GM23338 (cell line): Measurements from ENCODE around the gene SASH1. TPM values are rescaled to one million over a fixed set of nuclear protein-coding genes. Genes with fewer than 3 reads are reported as not detected.

Experiments used
- ATAC-seq: fragments of 200-7000 bp; cut with Tn5 transposase; 3 replicates; pipeline ENCODE4 v1.9.1; 2020
- DNase-seq: peaks from one replicate; pipeline ENCODE4 v3.0.0-alpha.2; 2015; ENCODE audit warnings: low spot score
- H2AFZ ChIP-seq: fragments of 200-600 bp; sonication (generic); 2 replicates; pipeline ENCODE4 v1.8.0; 2016; ENCODE audit warnings: antibody characterized with exemption, mild to moderate bottlenecking, moderate library complexity
- H3F3A ChIP-seq: fragments of 200-600 bp; sonication (generic); replicated peaks from 2 replicates; pipeline ENCODE4 v1.8.0; 2017; ENCODE audit warnings: antibody characterized with exemption, mixed run types, low read depth
- H3K27ac ChIP-seq: fragments of 200-600 bp; sonication (generic); 2 replicates; pipeline ENCODE4 v1.6.1; 2016; ENCODE audit warnings: low read depth
- H3K27me3 ChIP-seq: fragments of 200-600 bp; sonication (generic); 2 replicates; pipeline ENCODE4 v1.8.0; 2016; ENCODE audit warnings: mild to moderate bottlenecking, mixed run types, moderate library complexity; ENCODE audit not compliant: insufficient read depth
- H3K36me3 ChIP-seq: fragments of 200-600 bp; sonication (generic); 2 replicates; pipeline ENCODE4 v1.8.0; 2016; ENCODE audit warnings: mild to moderate bottlenecking; ENCODE audit not compliant: insufficient read depth
- H3K4me1 ChIP-seq: fragments of 200-600 bp; sonication (generic); 2 replicates; pipeline ENCODE4 v1.8.0; 2016; ENCODE audit warnings: mild to moderate bottlenecking, moderate library complexity; ENCODE audit not compliant: insufficient read depth
- H3K4me2 ChIP-seq: fragments of 200-600 bp; sonication (generic); 2 replicates; pipeline ENCODE4 v1.7.1; 2017; ENCODE audit warnings: mixed run types
- H3K4me3 ChIP-seq: fragments of 200-600 bp; sonication (generic); 2 replicates; pipeline ENCODE4 v1.6.1; 2016; ENCODE audit warnings: mixed run types
- H3K79me2 ChIP-seq: fragments of 200-600 bp; sonication (generic); replicated peaks from 2 replicates; pipeline ENCODE4 v1.8.0; 2017; ENCODE audit warnings: mild to moderate bottlenecking; ENCODE audit not compliant: insufficient read depth
- H3K9me2 ChIP-seq: fragments of 200-600 bp; sonication (generic); 2 replicates; pipeline ENCODE4 v1.8.0; 2017; ENCODE audit not compliant: insufficient read depth
- H4K20me1 ChIP-seq: fragments of 200-600 bp; sonication (generic); replicated peaks from 2 replicates; pipeline ENCODE4 v1.8.0; 2017; ENCODE audit warnings: mild to moderate bottlenecking; ENCODE audit not compliant: insufficient read depth
- H3K27ac Mint-ChIP-seq: 2 replicates; pipeline ENCODE4 v1.8.0; 2020; ENCODE audit warnings: inconsistent platforms, mild to moderate bottlenecking, moderate library complexity, mixed read lengths
- H3K27me3 Mint-ChIP-seq: 3 replicates; pipeline ENCODE4 v1.8.0; 2022; ENCODE audit warnings: low read depth, mild to moderate bottlenecking, moderate library complexity, mixed read lengths, inconsistent platforms; ENCODE audit not compliant: insufficient read depth, poor library complexity
- H3K36me3 Mint-ChIP-seq: 3 replicates; pipeline ENCODE4 v1.8.0; 2021; ENCODE audit warnings: low read depth, mild to moderate bottlenecking, inconsistent platforms, moderate library complexity, mixed read lengths
- H3K4me1 Mint-ChIP-seq: 3 replicates; pipeline ENCODE4 v1.8.0; 2020; ENCODE audit warnings: mild to moderate bottlenecking, inconsistent platforms, mixed read lengths
- H3K4me3 Mint-ChIP-seq: 3 replicates; pipeline ENCODE4 v1.8.0; 2021; ENCODE audit warnings: moderate library complexity, mild to moderate bottlenecking, inconsistent platforms, mixed read lengths
- H3K9me3 Mint-ChIP-seq: 3 replicates; pipeline ENCODE4 v1.8.0; 2020; ENCODE audit warnings: moderate library complexity, mild to moderate bottlenecking, inconsistent platforms, mixed read lengths
- CREB1 ChIP-seq: fragments of 250-450 bp; sonication (Bioruptor Pico); IDR thresholded peaks from 2 replicates; pipeline ENCODE4 v1.5.0; 2020; ENCODE audit warnings: low read depth, mild to moderate bottlenecking, moderate library complexity
- EZH2 ChIP-seq: fragments of 200-600 bp; sonication (generic); IDR thresholded peaks from one replicate; pipeline ENCODE4 v1.8.0; 2017; ENCODE audit warnings: antibody characterized with exemption, mild to moderate bottlenecking, low read depth; ENCODE audit not compliant: unreplicated experiment
- EZH2phosphoT487 ChIP-seq: fragments of 200-600 bp; sonication (generic); IDR thresholded peaks from one replicate; pipeline ENCODE4 v1.8.1; 2018; ENCODE audit warnings: antibody characterized with exemption; ENCODE audit not compliant: unreplicated experiment
- JUNB ChIP-seq: IDR thresholded peaks from one replicate; pipeline ENCODE4 v1.6.1; 2016; ENCODE audit warnings: antibody characterized with exemption; ENCODE audit not compliant: unreplicated experiment
- NANOG ChIP-seq: IDR thresholded peaks from 2 replicates; pipeline ENCODE4 v1.6.1; 2016; ENCODE audit warnings: antibody characterized with exemption, borderline replicate concordance
- POLR2AphosphoS5 ChIP-seq: IDR thresholded peaks from 2 replicates; pipeline ENCODE4 v1.6.1; 2016; ENCODE audit warnings: antibody characterized with exemption, low read depth
- REST ChIP-seq: IDR thresholded peaks from one replicate; pipeline ENCODE4 v1.6.1; 2018; ENCODE audit warnings: antibody characterized with exemption; ENCODE audit not compliant: unreplicated experiment
- STAT1 ChIP-seq: IDR thresholded peaks from one replicate; pipeline ENCODE4 v1.6.1; 2016; ENCODE audit warnings: antibody characterized with exemption; ENCODE audit not compliant: unreplicated experiment
- ZNF114 ChIP-seq: fragments of 250-450 bp; sonication (Bioruptor Pico); IDR thresholded peaks from 2 replicates; pipeline ENCODE4 v1.5.0; 2020; ENCODE audit warnings: mild to moderate bottlenecking, moderate library complexity
- ZNF331 ChIP-seq: fragments of 250-450 bp; sonication (Bioruptor Pico); IDR thresholded peaks from 2 replicates; pipeline ENCODE4 v1.5.0; 2020; ENCODE audit warnings: low read depth, mild to moderate bottlenecking, moderate library complexity
- ZNF462 ChIP-seq: fragments of 250-450 bp; sonication (Bioruptor Pico); IDR thresholded peaks from 2 replicates; pipeline ENCODE4 v1.5.0; 2020; ENCODE audit warnings: mild to moderate bottlenecking, moderate library complexity
- polyA plus RNA-seq: library from polyadenylated mRNA; unstranded; fragments of >200 nt; fragmentation: Nextera tagmentation; extraction: Ambion mirVana; gene quantifications from 2 replicates; pipeline ENCODE4 v1.2.1, GENCODE V29; 2016
- total RNA-seq: library from RNA; depleted of rRNA; stranded (reverse); fragments of >200 nt; shearing (Covaris generic); gene quantifications from 2 replicates; pipeline ENCODE4 v1.2.3, GENCODE V29; 2014
- TF ChIP-seq, protein P1 (sequence below): IDR thresholded peaks from 2 replicates; pipeline ENCODE4 v1.6.1; 2016; ENCODE audit warnings: antibody characterized with exemption
- TF ChIP-seq, protein P2 (sequence below), 2 experiments: fragments of 200-600 bp in 1 of 2; sonication (generic) in 1 of 2; conservative IDR thresholded peaks; 2 replicates each; pipeline versions ENCODE4 v1.5.1 to v1.6.1; 2016 to 2017; ENCODE audit warnings: antibody characterized with exemption in 2 of 2, low read depth in 2 of 2, mild to moderate bottlenecking in 2 of 2, moderate library complexity in 1 of 2

The SASH1 gene
- total and polyA plus RNA-seq, 2 experiments from 2014 or later: 8.2 to 30.2 TPM

DNA sequence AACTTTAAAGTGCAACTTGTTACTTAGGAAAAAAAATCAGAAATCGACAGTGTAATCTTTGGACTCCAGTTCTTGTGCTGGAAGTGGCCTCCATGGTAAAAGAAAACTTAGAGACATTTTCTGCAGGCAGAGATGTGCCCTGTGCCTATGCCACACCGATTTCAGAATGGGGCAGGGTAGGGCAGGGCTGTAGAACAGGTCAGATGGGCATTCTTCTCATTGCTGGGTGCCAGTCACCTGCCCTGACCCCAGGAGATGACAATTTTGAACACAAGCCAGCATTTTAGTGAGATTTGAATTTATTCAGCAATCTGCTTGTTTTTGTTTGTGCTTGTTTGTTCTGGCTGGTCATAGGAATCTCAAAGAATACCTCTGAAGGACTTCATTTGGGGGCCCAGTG is 63.3 kb downstream of the SASH1 start:
- Histone ChIP-seq H3K4me2 (no peak overlapping the region), H3K9me2 (no peaks in the 10 kb centered on the region), H2AFZ (no peak overlapping the region), H3K36me3 (no peaks in the 10 kb centered on the region), H3F3A (no peaks in the 10 kb centered on the region), H3K27ac (no peak overlapping the region), H3K4me1 (peaks cover 14% of the 10 kb centered on the region), H3K4me3 (no peak overlapping the region), H3K79me2 (peaks cover 6% of the 10 kb centered on the region; the same call in 1 of the 2 replicates), H4K20me1 (no peaks in the 10 kb centered on the region), H3K27me3 (no peaks in the 10 kb centered on the region)
- peaks cover 28% of the 10 kb centered on the region for H3K4me1 Mint-ChIP-seq
- ATAC-seq (no peak), DNase-seq (no peak)
- H3K27ac Mint-ChIP-seq: no peak overlapping the region
- TF ChIP-seq EZH2phosphoT487: no peak
- no peak for TF ChIP-seq ZNF462 (CRISPR knock-in tag)
- TF ChIP-seq ZNF114: no peak
- TF ChIP-seq NANOG: no peak
- no peak for TF ChIP-seq STAT1
- TF ChIP-seq, protein P1, sequence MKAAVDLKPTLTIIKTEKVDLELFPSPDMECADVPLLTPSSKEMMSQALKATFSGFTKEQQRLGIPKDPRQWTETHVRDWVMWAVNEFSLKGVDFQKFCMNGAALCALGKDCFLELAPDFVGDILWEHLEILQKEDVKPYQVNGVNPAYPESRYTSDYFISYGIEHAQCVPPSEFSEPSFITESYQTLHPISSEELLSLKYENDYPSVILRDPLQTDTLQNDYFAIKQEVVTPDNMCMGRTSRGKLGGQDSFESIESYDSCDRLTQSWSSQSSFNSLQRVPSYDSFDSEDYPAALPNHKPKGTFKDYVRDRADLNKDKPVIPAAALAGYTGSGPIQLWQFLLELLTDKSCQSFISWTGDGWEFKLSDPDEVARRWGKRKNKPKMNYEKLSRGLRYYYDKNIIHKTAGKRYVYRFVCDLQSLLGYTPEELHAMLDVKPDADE: no peak
- no peak for TF ChIP-seq ZNF331 (CRISPR knock-in tag)
- TF ChIP-seq JUNB: no peak
- no peak for TF ChIP-seq REST
- TF ChIP-seq POLR2AphosphoS5: no peak
- no peak for TF ChIP-seq CREB1 (CRISPR knock-in tag)
- TF ChIP-seq, protein P2, sequence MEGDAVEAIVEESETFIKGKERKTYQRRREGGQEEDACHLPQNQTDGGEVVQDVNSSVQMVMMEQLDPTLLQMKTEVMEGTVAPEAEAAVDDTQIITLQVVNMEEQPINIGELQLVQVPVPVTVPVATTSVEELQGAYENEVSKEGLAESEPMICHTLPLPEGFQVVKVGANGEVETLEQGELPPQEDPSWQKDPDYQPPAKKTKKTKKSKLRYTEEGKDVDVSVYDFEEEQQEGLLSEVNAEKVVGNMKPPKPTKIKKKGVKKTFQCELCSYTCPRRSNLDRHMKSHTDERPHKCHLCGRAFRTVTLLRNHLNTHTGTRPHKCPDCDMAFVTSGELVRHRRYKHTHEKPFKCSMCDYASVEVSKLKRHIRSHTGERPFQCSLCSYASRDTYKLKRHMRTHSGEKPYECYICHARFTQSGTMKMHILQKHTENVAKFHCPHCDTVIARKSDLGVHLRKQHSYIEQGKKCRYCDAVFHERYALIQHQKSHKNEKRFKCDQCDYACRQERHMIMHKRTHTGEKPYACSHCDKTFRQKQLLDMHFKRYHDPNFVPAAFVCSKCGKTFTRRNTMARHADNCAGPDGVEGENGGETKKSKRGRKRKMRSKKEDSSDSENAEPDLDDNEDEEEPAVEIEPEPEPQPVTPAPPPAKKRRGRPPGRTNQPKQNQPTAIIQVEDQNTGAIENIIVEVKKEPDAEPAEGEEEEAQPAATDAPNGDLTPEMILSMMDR (conservative IDR thresholded peaks at IDR 0.05; ENCODE audit: low read depth in 2 of 2): no peak
- TF ChIP-seq EZH2: no peak
- H3K27me3 Mint-ChIP-seq: no peaks in the 10 kb centered on the region
- H3K9me3 Mint-ChIP-seq: no peaks in the 10 kb centered on the region
- peaks cover 3% of the 10 kb centered on the region; the same call in 1 of the 3 replicates for H3K36me3 Mint-ChIP-seq
- H3K4me3 Mint-ChIP-seq: no peak overlapping the region
